Esophagus muscularis mucosa (tissue), 3 donors: ENCODE data around the gene C1QTNF1.

ENCODE experiments used
- CTCF ChIP-seq, 3 experiments: fragments of 200-600 bp in 2 of 3; fragments of 450-650 bp in 1 of 3; sonication (generic) in 2 of 3; IDR thresholded peaks; one replicate each; pipeline ENCODE4 v1.5.1; 2017 to 2019; ENCODE audit warnings: antibody characterized with exemption in 3 of 3, mild to moderate bottlenecking in 2 of 3, moderate library complexity in 1 of 3
- POLR2AphosphoS5 ChIP-seq, 2 donors: sonication (generic); formaldehyde crosslinking; IDR thresholded peaks; one replicate each; pipeline ENCODE4 v1.6.1; 2017; ENCODE audit warnings: antibody characterized with exemption in 2 of 2

GRCh38 chr17:79092567-79092966 lies 68.6 kb downstream of the C1QTNF1 start:
- TF ChIP-seq CTCF (IDR thresholded peaks at IDR 0.05) (no peak), POLR2AphosphoS5 (IDR thresholded peaks at IDR 0.05) (no peak)
